ENCODE data around the gene PLOD2.
"Not testable (repeated sequence)": the region's sequence is repeated elsewhere in the genome, so short reads cannot be mapped to it uniquely, and the experiment has no call there.

The PLOD2 gene

GRCh38 chr3:146129750-146130149, 31.2 kb downstream of the PLOD2 start:
- Mint-ChIP-seq H3K9me3 (peaks cover 8% of the 10 kb centered on the region), H3K27me3 (no peaks in the 10 kb centered on the region), H3K4me1 (no peaks in the 10 kb centered on the region), H3K27ac (ENCODE audit: low read depth) (no peak overlapping the region), H3K36me3 (ENCODE audit: insufficient read depth) (no peaks in the 10 kb centered on the region), H3K4me3 (no peak overlapping the region)
- no peak for ATAC-seq (replicated peaks; ENCODE audit: extremely low read depth, poor library complexity, severe bottlenecking)
- DNase-seq (ENCODE audit: low spot score in 2 of 2): no peak

- Mint-ChIP-seq H3K27ac (ENCODE audit: low read depth) (no peak overlapping the region), H3K36me3 (ENCODE audit: insufficient read depth) (no peaks in the 10 kb centered on the region), H3K9me3 (peaks cover 13% of the 10 kb centered on the region), H3K27me3 (no peaks in the 10 kb centered on the region), H3K4me3 (no peak overlapping the region), H3K4me1 (no peaks in the 10 kb centered on the region)
- DNase-seq (ENCODE audit: low spot score in 2 of 2) (no peak), ATAC-seq (replicated peaks; ENCODE audit: extremely low read depth, poor library complexity, severe bottlenecking) (no peak)
Measured at GRCh38 chr3:146128939-146129338, 32.0 kb downstream of the PLOD2 start.

DNA sequence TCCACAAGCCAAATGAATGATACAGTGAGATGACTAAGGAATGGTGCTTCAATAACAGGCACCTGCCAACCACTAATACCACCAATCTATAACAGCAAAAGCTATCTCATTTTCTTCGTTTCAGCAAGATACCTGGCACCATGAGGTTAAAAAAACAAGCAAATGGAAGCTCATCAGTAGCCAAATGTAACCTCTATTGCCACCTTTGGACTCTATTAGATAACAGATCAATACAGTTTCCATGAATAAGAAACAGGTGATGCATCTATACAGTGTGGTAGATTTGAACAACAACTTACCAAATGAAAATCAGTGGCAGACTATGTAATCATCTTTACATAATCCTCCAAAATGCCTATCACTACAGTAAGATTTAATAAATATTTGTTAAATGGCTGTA, 32.8 kb downstream of the PLOD2 start:
- no peak for DNase-seq (ENCODE audit: low spot score in 2 of 2)
- peaks cover 14% of the 10 kb centered on the region for H3K9me3 Mint-ChIP-seq
- no peak for ATAC-seq (replicated peaks; ENCODE audit: extremely low read depth, poor library complexity, severe bottlenecking)
- H3K27me3 Mint-ChIP-seq: no peaks in the 10 kb centered on the region
- H3K4me3 Mint-ChIP-seq: no peak overlapping the region
- H3K4me1 Mint-ChIP-seq: no peaks in the 10 kb centered on the region
- H3K36me3 Mint-ChIP-seq (ENCODE audit: insufficient read depth): no peaks in the 10 kb centered on the region
- no peak overlapping the region for H3K27ac Mint-ChIP-seq (ENCODE audit: low read depth)

DNA sequence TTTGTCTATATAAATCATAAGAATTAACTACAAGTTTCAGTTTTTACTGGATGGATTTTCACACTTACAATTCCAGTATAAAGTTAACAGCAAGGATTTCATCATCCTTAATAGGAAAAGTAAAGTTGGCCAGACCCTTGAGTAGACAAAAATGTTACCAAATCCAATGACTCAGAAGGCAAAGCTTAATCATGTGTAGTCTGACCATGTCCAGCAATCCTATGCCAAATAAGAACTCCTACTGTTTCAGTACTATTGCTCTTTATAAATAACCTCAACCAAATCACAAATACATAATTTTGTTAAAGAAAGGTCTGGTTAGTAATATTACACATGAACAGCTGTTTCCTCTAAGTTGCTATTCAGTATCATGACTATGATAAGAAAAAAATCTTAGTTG, 35.0 kb downstream of the PLOD2 start:
- no peaks in the 10 kb centered on the region for H3K4me1 Mint-ChIP-seq
- no peak overlapping the region for H3K4me3 Mint-ChIP-seq
- H3K27me3 Mint-ChIP-seq: no peaks in the 10 kb centered on the region
- no peaks in the 10 kb centered on the region for H3K36me3 Mint-ChIP-seq (ENCODE audit: insufficient read depth)
- DNase-seq (ENCODE audit: low spot score in 2 of 2) (no peak), ATAC-seq (replicated peaks; ENCODE audit: extremely low read depth, poor library complexity, severe bottlenecking) (no peak)
- H3K27ac Mint-ChIP-seq (ENCODE audit: low read depth): no peak overlapping the region
- peaks cover 14% of the 10 kb centered on the region for H3K9me3 Mint-ChIP-seq

GRCh38 chr3:146124126-146124801, 36.7 kb downstream of the PLOD2 start:
- H3K36me3 Mint-ChIP-seq (ENCODE audit: insufficient read depth): no peaks in the 10 kb centered on the region
- DNase-seq (ENCODE audit: low spot score in 2 of 2) (no peak), ATAC-seq (replicated peaks; ENCODE audit: extremely low read depth, poor library complexity, severe bottlenecking) (no peak)
- no peaks in the 10 kb centered on the region for H3K27me3 Mint-ChIP-seq
- H3K27ac Mint-ChIP-seq (ENCODE audit: low read depth): no peak overlapping the region
- no peaks in the 10 kb centered on the region for H3K4me1 Mint-ChIP-seq
- H3K9me3 Mint-ChIP-seq: peaks cover 6% of the 10 kb centered on the region
- no peak overlapping the region for H3K4me3 Mint-ChIP-seq

DNA sequence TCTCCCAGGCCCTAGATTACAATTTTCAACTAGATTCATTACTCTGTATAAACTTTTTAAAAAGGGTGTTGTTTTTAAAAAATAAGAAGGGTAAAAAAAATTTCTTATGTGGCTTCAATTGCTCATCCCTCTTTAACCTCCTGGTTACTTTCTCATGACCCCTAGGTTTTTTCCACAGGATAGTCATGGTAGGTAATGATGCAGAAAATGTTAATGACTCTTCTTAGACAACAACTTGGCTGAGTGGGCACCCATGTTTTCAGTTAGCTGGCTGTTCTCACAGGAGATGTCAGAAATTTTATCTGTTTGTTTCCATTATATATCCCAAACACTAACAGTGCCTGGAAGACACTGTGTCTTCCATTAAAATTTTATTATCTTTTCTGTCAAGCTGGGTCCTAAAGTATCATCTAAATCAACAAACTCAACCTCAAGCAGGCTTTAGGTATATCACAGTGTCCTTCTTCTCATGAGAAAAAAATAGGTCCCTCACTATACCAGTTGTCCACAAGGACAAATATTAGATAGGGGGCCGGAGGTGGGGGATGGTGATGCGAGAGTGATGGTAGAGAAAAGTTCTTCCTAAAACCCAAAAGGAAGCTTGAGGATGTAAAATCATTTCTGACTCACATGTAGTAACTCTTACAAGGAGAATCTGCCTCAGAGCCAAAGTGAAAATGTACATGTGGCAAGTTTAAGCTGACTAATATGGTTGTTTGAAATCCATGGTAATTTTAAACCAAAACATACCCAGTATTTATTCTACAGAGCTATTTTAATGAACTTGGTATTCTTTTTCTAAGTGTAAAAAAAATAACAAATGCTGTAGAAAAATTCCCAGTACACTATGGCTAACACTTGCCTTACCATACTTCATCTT, 43.3 kb downstream of the PLOD2 start:
- H3K27me3 Mint-ChIP-seq: no peaks in the 10 kb centered on the region
- no peak overlapping the region for H3K4me3 Mint-ChIP-seq
- ATAC-seq (replicated peaks; ENCODE audit: extremely low read depth, poor library complexity, severe bottlenecking) (no peak), DNase-seq (ENCODE audit: low spot score in 2 of 2) (no peak)
- H3K4me1 Mint-ChIP-seq: no peaks in the 10 kb centered on the region
- no peak overlapping the region for H3K27ac Mint-ChIP-seq (ENCODE audit: low read depth)
- H3K36me3 Mint-ChIP-seq (ENCODE audit: insufficient read depth): no peaks in the 10 kb centered on the region
- H3K9me3 Mint-ChIP-seq: peaks cover 20% of the 10 kb centered on the region

DNA sequence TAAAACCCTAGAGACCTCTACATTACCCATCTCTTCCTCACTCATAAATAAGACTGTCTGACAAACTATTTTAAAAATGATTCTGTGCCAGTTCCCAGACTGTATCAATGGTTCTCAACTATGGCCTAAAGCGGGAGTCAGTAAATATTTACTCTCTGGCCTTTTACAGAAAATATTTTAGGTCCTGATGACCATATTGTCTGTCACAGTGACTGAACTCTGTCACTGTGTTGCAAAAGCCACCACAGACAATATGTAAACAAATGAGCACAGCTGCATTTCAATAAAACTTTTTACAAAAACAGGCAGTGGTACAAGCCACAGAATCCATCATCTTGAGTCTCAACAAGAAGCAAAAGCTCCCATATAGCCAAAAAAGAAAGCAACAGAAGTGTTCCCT, 45.4 kb downstream of the PLOD2 start:
- Mint-ChIP-seq H3K4me3 (no peak overlapping the region), H3K27me3 (no peaks in the 10 kb centered on the region), H3K9me3 (peaks cover 26% of the 10 kb centered on the region), H3K36me3 (ENCODE audit: insufficient read depth) (no peaks in the 10 kb centered on the region), H3K4me1 (no peaks in the 10 kb centered on the region), H3K27ac (ENCODE audit: low read depth) (no peak overlapping the region)
- no peak for ATAC-seq (replicated peaks; ENCODE audit: extremely low read depth, poor library complexity, severe bottlenecking)
- no peak for DNase-seq (ENCODE audit: low spot score in 2 of 2)

GRCh38 chr3:146113804-146114203, 47.2 kb downstream of the PLOD2 start:
- not testable (repeated sequence) for H3K4me3 Mint-ChIP-seq; H3K27me3 Mint-ChIP-seq; DNase-seq (ENCODE audit: low spot score in 2 of 2); H3K36me3 Mint-ChIP-seq (ENCODE audit: insufficient read depth); H3K4me1 Mint-ChIP-seq; ATAC-seq (replicated peaks; ENCODE audit: extremely low read depth, poor library complexity, severe bottlenecking); H3K27ac Mint-ChIP-seq (ENCODE audit: low read depth)
- H3K9me3 Mint-ChIP-seq: peaks cover 25% of the 10 kb centered on the region

DNA sequence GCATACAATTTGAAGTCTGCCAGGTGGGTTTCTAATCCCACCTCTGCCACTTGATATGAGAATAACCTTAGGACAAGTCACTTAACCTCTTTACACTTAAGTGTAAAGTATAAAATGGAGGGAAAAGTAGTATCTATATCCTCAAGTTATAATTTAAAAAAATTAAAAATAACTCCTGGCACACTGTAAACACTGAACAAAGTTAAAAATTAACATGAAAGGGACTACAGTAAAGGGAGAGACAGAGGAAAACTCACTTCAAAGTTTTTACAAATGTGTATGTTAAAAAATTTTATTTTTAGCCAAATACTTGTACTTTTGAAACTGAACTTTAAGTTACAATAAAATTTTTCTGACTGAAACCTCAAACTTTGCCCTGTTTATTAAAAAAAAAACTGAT, 49.6 kb downstream of the PLOD2 start:
- H3K27me3 Mint-ChIP-seq: no peaks in the 10 kb centered on the region
- H3K9me3 Mint-ChIP-seq: peaks cover 29% of the 10 kb centered on the region
- no peak overlapping the region for H3K4me3 Mint-ChIP-seq
- no peaks in the 10 kb centered on the region for H3K4me1 Mint-ChIP-seq
- ATAC-seq (replicated peaks; ENCODE audit: extremely low read depth, poor library complexity, severe bottlenecking): no peak
- peaks cover 2% of the 10 kb centered on the region for H3K36me3 Mint-ChIP-seq (ENCODE audit: insufficient read depth)
- no peak for DNase-seq (ENCODE audit: low spot score in 2 of 2)
- H3K27ac Mint-ChIP-seq (ENCODE audit: low read depth): no peak overlapping the region

GRCh38 chr3:146110161-146110560, 50.8 kb downstream of the PLOD2 start:
- peaks cover 23% of the 10 kb centered on the region for H3K9me3 Mint-ChIP-seq
- H3K4me1 Mint-ChIP-seq: no peaks in the 10 kb centered on the region
- ATAC-seq (replicated peaks; ENCODE audit: extremely low read depth, poor library complexity, severe bottlenecking) (no peak), DNase-seq (ENCODE audit: low spot score in 2 of 2) (no peak)
- no peak overlapping the region for H3K4me3 Mint-ChIP-seq
- H3K27ac Mint-ChIP-seq (ENCODE audit: low read depth): no peak overlapping the region
- peaks cover 2% of the 10 kb centered on the region for H3K36me3 Mint-ChIP-seq (ENCODE audit: insufficient read depth)
- H3K27me3 Mint-ChIP-seq: no peaks in the 10 kb centered on the region

DNA sequence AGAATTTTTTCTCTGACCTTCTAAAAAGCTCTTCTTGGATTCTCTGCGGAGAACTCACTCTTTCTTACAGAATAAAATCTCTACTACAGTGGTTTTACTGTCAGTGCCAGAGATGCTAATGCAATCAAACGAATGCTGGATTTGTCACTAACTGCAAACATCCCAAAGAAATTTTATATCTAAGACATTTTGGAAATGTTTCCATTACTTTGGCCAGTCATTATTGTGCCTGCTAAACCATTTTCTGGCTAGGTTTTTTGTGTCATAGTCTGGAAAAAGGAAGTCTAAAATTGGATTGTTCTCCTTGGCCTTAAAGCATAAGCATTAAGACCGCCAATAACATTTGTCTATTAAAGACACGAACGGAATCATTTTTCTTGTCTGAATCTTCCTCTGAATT, 54.0 kb downstream of the PLOD2 start:
- DNase-seq (ENCODE audit: low spot score in 2 of 2): no peak
- no peak overlapping the region for H3K4me3 Mint-ChIP-seq
- H3K27me3 Mint-ChIP-seq: no peaks in the 10 kb centered on the region
- H3K36me3 Mint-ChIP-seq (ENCODE audit: insufficient read depth): peaks cover 2% of the 10 kb centered on the region
- ATAC-seq (replicated peaks; ENCODE audit: extremely low read depth, poor library complexity, severe bottlenecking): no peak
- H3K9me3 Mint-ChIP-seq: peaks cover 10% of the 10 kb centered on the region
- H3K27ac Mint-ChIP-seq (ENCODE audit: low read depth): no peak overlapping the region
- H3K4me1 Mint-ChIP-seq: no peaks in the 10 kb centered on the region

DNA sequence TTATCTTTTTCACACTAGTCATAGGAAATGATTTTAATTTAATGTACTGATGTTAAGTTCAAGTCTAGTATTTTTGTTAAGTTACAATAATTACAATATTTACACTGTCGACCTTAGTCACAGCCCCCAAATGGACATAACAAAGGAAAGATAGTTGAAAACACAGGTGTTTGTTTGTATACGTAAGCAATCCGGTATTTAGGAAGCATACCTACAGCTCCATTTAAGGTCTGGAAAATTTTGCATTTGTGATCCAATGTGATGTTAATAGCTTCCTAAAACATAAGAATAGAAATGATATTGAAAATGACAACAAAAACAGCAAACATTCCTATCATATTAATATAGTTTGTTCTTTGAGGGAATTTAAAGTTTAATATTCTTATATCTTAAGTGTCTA, 56.9 kb downstream of the PLOD2 start:
- Mint-ChIP-seq H3K9me3 (peaks cover 7% of the 10 kb centered on the region), H3K27ac (ENCODE audit: low read depth) (no peak overlapping the region), H3K4me3 (no peak overlapping the region), H3K27me3 (no peaks in the 10 kb centered on the region), H3K36me3 (ENCODE audit: insufficient read depth) (peaks cover 2% of the 10 kb centered on the region), H3K4me1 (no peaks in the 10 kb centered on the region)
- no peak for DNase-seq (ENCODE audit: low spot score in 2 of 2)
- ATAC-seq (replicated peaks; ENCODE audit: extremely low read depth, poor library complexity, severe bottlenecking): no peak

DNA sequence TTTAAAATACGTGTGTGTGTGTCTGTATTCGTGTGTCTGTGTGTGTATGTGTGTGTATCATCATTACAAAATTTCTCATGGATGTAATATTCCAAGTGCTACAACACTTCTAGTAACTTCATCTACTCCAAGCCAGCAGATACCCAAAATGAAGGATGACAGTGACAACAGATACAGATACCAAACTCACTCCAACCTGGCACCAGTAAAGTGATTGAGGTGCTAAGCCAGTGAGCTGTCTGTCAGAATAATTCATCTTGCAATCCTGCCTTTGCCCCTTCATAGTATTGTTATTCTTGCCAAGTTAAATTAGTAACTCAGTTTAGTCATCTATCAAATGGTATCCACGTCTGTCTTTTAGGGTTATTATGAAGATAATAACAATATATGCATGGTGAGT, 58.1 kb downstream of the PLOD2 start:
- Mint-ChIP-seq H3K27ac (ENCODE audit: low read depth) (no peak overlapping the region), H3K36me3 (ENCODE audit: insufficient read depth) (peaks cover 2% of the 10 kb centered on the region), H3K4me1 (no peaks in the 10 kb centered on the region), H3K27me3 (no peaks in the 10 kb centered on the region), H3K9me3 (no peaks in the 10 kb centered on the region), H3K4me3 (no peak overlapping the region)
- DNase-seq (ENCODE audit: low spot score in 2 of 2) (no peak), ATAC-seq (replicated peaks; ENCODE audit: extremely low read depth, poor library complexity, severe bottlenecking) (no peak)
